ENCODE measurements around the gene PDE6H.

Gene PDE6H

DNA sequence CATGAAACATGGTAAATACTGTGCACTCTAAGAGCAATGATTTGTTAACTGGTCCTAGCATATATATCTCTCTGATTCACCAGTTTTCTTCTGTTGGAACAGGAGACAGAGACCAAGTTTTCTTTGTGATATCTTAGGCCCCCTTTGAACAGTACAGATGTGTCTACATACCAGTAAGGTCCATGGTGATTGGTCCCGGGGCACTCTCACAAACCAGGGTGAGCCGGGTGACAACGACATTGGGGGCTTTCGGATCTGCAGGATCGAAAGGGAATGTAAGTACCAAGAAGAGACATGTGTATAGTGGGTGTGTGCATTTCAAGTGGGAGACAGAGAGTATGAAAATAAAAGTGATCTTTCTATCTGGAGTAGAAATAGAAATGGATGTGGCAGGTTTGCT, 23.2 kb upstream of the PDE6H start:
- no peak for DNase-seq (ENCODE audit: extremely low read depth, low read depth)
- no peak overlapping the region for H3K4me3 ChIP-seq (replicated peaks; ENCODE audit: low read depth, low read length)
- TF ChIP-seq, protein P1, sequence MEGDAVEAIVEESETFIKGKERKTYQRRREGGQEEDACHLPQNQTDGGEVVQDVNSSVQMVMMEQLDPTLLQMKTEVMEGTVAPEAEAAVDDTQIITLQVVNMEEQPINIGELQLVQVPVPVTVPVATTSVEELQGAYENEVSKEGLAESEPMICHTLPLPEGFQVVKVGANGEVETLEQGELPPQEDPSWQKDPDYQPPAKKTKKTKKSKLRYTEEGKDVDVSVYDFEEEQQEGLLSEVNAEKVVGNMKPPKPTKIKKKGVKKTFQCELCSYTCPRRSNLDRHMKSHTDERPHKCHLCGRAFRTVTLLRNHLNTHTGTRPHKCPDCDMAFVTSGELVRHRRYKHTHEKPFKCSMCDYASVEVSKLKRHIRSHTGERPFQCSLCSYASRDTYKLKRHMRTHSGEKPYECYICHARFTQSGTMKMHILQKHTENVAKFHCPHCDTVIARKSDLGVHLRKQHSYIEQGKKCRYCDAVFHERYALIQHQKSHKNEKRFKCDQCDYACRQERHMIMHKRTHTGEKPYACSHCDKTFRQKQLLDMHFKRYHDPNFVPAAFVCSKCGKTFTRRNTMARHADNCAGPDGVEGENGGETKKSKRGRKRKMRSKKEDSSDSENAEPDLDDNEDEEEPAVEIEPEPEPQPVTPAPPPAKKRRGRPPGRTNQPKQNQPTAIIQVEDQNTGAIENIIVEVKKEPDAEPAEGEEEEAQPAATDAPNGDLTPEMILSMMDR (IDR thresholded peaks at IDR 0.05; ENCODE audit: low read depth, low read length, missing control alignments), result no peak

DNA sequence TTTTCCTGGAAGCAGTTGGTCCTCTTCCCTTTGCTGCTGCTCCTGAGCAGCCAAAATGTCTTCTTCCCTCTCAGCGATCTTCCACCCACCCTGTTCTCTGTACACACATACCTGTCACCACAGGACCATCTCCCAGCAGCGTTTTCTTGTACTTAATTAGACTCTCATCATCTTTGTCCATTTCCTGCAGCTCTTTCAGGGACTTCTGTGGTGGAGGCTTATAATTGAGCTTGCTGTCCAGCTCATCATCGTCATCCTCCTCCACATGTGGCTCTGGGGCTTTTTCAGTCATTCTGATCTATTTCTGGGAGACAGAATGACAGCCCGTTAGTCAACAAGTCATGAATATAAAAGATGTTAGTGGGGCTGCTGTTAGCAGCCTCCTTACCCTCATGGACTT, 22.4 kb upstream of the PDE6H start:
- TF ChIP-seq, protein P1 (IDR thresholded peaks at IDR 0.05; ENCODE audit: low read depth, low read length, missing control alignments), result no peak
- no peak overlapping the region for H3K4me3 ChIP-seq (replicated peaks; ENCODE audit: low read depth, low read length)
- DNase-seq (ENCODE audit: extremely low read depth, low read depth), result no peak

DNA sequence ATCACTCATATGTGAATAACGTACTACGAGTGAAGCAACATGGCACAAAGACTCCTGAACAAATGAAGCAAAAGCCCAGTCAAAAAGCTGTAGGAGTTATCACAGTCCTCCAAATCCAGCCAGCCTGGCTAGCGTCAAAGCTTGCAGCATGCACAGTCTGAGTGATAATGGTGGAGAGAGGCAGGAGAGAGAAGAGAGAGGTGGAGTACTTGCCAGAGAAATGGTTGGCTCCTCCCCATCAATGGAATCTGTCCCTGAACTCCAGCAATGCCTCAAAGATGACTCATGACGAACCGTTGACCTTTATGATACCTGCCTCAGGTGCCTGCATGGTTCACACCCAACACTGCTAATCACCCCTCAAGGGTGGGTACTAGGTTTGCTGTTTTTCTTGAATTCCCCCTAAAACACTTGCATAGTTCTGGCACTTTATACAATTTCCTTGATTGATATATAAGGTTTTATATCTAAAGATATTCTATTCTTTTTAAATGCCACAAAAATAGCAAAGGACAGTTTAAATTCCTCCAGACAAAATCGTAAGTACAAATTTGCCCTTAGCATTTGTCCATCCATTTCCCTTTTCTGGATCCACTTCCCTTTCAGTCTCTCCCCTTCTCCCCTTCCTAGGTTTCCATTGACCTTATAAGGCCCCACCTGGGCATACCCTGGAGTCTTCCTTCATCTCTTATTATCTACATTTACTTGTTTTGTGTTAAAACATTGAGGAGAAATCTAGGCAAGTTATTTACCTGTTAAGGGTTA, 21.7 kb upstream of the PDE6H start:
- TF ChIP-seq, protein P1 (IDR thresholded peaks at IDR 0.05; ENCODE audit: low read depth, low read length, missing control alignments), result no peak
- no peak for DNase-seq (ENCODE audit: extremely low read depth, low read depth)
- H3K4me3 ChIP-seq (replicated peaks; ENCODE audit: low read depth, low read length), result no peak overlapping the region

DNA sequence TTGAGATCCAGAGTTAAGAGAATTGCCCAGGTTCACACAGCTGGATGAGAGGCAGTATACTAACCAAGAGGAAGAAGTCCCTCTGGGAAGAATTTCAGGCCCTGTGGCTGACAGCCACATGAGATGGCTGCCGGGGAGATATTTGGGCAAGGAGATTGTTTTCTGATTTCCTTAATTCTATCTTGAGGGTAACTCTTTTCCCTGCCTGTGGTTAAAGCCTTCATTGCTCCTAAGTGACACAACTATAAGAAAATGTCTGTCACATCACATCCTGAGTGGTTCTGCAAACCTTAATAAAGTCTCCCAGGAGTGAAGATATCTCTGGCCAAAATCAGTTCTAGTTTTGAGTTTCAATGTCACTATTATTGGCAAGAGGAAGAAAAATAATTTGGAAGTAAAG, 21.0 kb upstream of the PDE6H start:
- TF ChIP-seq, protein P1 (IDR thresholded peaks at IDR 0.05; ENCODE audit: low read depth, low read length, missing control alignments), result no peak
- no peak for DNase-seq (ENCODE audit: extremely low read depth, low read depth)
- no peak overlapping the region for H3K4me3 ChIP-seq (replicated peaks; ENCODE audit: low read depth, low read length)

DNA sequence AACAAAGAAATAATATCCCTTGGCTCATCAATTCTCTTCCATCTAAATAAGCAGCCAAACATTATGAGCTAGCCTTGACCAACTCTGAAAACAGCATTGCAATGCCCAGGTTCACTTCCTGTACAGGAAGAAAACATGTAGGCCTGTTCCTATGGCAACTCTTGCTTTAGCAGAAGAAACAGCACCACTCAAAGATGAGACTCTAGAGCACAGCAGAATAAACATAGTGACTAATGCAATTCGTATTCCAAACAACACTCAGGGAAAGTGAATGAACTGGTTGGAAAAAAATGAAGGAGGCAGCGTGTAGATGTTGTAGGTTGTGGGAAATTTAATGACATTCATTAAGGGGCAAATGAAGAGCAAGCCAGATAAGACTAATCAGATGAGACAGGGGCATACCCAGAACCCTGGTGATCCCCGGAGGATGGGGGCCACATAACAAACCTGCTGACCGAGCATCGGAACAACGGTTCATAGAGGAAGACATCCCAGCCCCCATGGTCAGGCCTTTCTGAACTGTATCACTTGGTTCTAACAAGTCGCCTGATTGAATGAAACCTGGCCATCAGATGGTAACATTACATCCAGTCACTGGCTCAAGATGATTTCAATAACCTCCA, 20.4 kb upstream of the PDE6H start:
- peak; percentile 82 for DNase-seq (ENCODE audit: extremely low read depth, low read depth)
- H3K4me3 ChIP-seq (replicated peaks; ENCODE audit: low read depth, low read length), result no peak overlapping the region
- TF ChIP-seq, protein P1 (IDR thresholded peaks at IDR 0.05; ENCODE audit: low read depth, low read length, missing control alignments), result no peak

DNA sequence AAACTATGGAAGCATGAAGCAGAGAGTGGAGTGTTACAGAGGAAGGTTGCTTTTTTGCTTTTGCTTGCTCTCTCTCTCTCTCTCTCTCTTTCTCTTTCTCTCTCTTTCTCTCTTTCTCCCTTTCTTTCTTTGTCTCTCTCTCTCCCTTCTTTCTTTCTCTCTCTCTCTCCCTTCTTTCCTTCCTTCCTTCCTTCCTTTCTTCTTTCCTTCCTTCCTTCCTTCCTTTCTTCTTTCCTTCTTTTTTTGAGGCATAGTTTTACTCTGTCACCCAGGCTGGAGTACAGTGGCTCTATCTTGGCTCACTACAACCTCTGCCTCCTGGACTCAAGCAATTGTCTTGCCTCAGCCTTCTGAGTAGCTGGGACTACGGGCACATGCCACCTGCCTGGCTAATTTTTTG, 19.1 kb upstream of the PDE6H start:
- H3K4me3 ChIP-seq (replicated peaks; ENCODE audit: low read depth, low read length), result no peak overlapping the region
- DNase-seq (ENCODE audit: extremely low read depth, low read depth), result no peak
- TF ChIP-seq, protein P1 (IDR thresholded peaks at IDR 0.05; ENCODE audit: low read depth, low read length, missing control alignments), result no peak
